GM23338 (cell line): ENCODE results near the gene PHGDH. TPM values are rescaled to one million over a fixed set of nuclear protein-coding genes. Genes with fewer than 3 reads are reported as not detected.

Experiments used
- ATAC-seq: fragments of 200-7000 bp; cut with Tn5 transposase; 3 replicates; pipeline ENCODE4 v1.9.1; 2020
- DNase-seq: peaks from one replicate; pipeline ENCODE4 v3.0.0-alpha.2; 2015; ENCODE audit warnings: low spot score
- H2AFZ ChIP-seq: fragments of 200-600 bp; sonication (generic); 2 replicates; pipeline ENCODE4 v1.8.0; 2016; ENCODE audit warnings: antibody characterized with exemption, mild to moderate bottlenecking, moderate library complexity
- H3F3A ChIP-seq: fragments of 200-600 bp; sonication (generic); replicated peaks from 2 replicates; pipeline ENCODE4 v1.8.0; 2017; ENCODE audit warnings: antibody characterized with exemption, mixed run types, low read depth
- H3K27ac ChIP-seq: fragments of 200-600 bp; sonication (generic); 2 replicates; pipeline ENCODE4 v1.6.1; 2016; ENCODE audit warnings: low read depth
- H3K27me3 ChIP-seq: fragments of 200-600 bp; sonication (generic); 2 replicates; pipeline ENCODE4 v1.8.0; 2016; ENCODE audit warnings: mild to moderate bottlenecking, mixed run types, moderate library complexity; ENCODE audit not compliant: insufficient read depth
- H3K36me3 ChIP-seq: fragments of 200-600 bp; sonication (generic); 2 replicates; pipeline ENCODE4 v1.8.0; 2016; ENCODE audit warnings: mild to moderate bottlenecking; ENCODE audit not compliant: insufficient read depth
- H3K4me1 ChIP-seq: fragments of 200-600 bp; sonication (generic); 2 replicates; pipeline ENCODE4 v1.8.0; 2016; ENCODE audit warnings: mild to moderate bottlenecking, moderate library complexity; ENCODE audit not compliant: insufficient read depth
- H3K4me2 ChIP-seq: fragments of 200-600 bp; sonication (generic); 2 replicates; pipeline ENCODE4 v1.7.1; 2017; ENCODE audit warnings: mixed run types
- H3K4me3 ChIP-seq: fragments of 200-600 bp; sonication (generic); 2 replicates; pipeline ENCODE4 v1.6.1; 2016; ENCODE audit warnings: mixed run types
- H3K79me2 ChIP-seq: fragments of 200-600 bp; sonication (generic); replicated peaks from 2 replicates; pipeline ENCODE4 v1.8.0; 2017; ENCODE audit warnings: mild to moderate bottlenecking; ENCODE audit not compliant: insufficient read depth
- H3K9me2 ChIP-seq: fragments of 200-600 bp; sonication (generic); 2 replicates; pipeline ENCODE4 v1.8.0; 2017; ENCODE audit not compliant: insufficient read depth
- H4K20me1 ChIP-seq: fragments of 200-600 bp; sonication (generic); replicated peaks from 2 replicates; pipeline ENCODE4 v1.8.0; 2017; ENCODE audit warnings: mild to moderate bottlenecking; ENCODE audit not compliant: insufficient read depth
- H3K27ac Mint-ChIP-seq: 2 replicates; pipeline ENCODE4 v1.8.0; 2020; ENCODE audit warnings: inconsistent platforms, mild to moderate bottlenecking, moderate library complexity, mixed read lengths
- H3K27me3 Mint-ChIP-seq: 3 replicates; pipeline ENCODE4 v1.8.0; 2022; ENCODE audit warnings: low read depth, mild to moderate bottlenecking, moderate library complexity, mixed read lengths, inconsistent platforms; ENCODE audit not compliant: insufficient read depth, poor library complexity
- H3K36me3 Mint-ChIP-seq: 3 replicates; pipeline ENCODE4 v1.8.0; 2021; ENCODE audit warnings: low read depth, mild to moderate bottlenecking, inconsistent platforms, moderate library complexity, mixed read lengths
- H3K4me1 Mint-ChIP-seq: 3 replicates; pipeline ENCODE4 v1.8.0; 2020; ENCODE audit warnings: mild to moderate bottlenecking, inconsistent platforms, mixed read lengths
- H3K4me3 Mint-ChIP-seq: 3 replicates; pipeline ENCODE4 v1.8.0; 2021; ENCODE audit warnings: moderate library complexity, mild to moderate bottlenecking, inconsistent platforms, mixed read lengths
- H3K9me3 Mint-ChIP-seq: 3 replicates; pipeline ENCODE4 v1.8.0; 2020; ENCODE audit warnings: moderate library complexity, mild to moderate bottlenecking, inconsistent platforms, mixed read lengths
- CREB1 ChIP-seq: fragments of 250-450 bp; sonication (Bioruptor Pico); IDR thresholded peaks from 2 replicates; pipeline ENCODE4 v1.5.0; 2020; ENCODE audit warnings: low read depth, mild to moderate bottlenecking, moderate library complexity
- ETS1 ChIP-seq: IDR thresholded peaks from 2 replicates; pipeline ENCODE4 v1.6.1; 2016; ENCODE audit warnings: antibody characterized with exemption
- EZH2phosphoT487 ChIP-seq: fragments of 200-600 bp; sonication (generic); IDR thresholded peaks from one replicate; pipeline ENCODE4 v1.8.1; 2018; ENCODE audit warnings: antibody characterized with exemption; ENCODE audit not compliant: unreplicated experiment
- JUNB ChIP-seq: IDR thresholded peaks from one replicate; pipeline ENCODE4 v1.6.1; 2016; ENCODE audit warnings: antibody characterized with exemption; ENCODE audit not compliant: unreplicated experiment
- NANOG ChIP-seq: IDR thresholded peaks from 2 replicates; pipeline ENCODE4 v1.6.1; 2016; ENCODE audit warnings: antibody characterized with exemption, borderline replicate concordance
- POLR2AphosphoS5 ChIP-seq: IDR thresholded peaks from 2 replicates; pipeline ENCODE4 v1.6.1; 2016; ENCODE audit warnings: antibody characterized with exemption, low read depth
- ZNF114 ChIP-seq: fragments of 250-450 bp; sonication (Bioruptor Pico); IDR thresholded peaks from 2 replicates; pipeline ENCODE4 v1.5.0; 2020; ENCODE audit warnings: mild to moderate bottlenecking, moderate library complexity
- ZNF331 ChIP-seq: fragments of 250-450 bp; sonication (Bioruptor Pico); IDR thresholded peaks from 2 replicates; pipeline ENCODE4 v1.5.0; 2020; ENCODE audit warnings: low read depth, mild to moderate bottlenecking, moderate library complexity
- polyA plus RNA-seq: library from polyadenylated mRNA; unstranded; fragments of >200 nt; fragmentation: Nextera tagmentation; extraction: Ambion mirVana; gene quantifications from 2 replicates; pipeline ENCODE4 v1.2.1, GENCODE V29; 2016
- total RNA-seq: library from RNA; depleted of rRNA; stranded (reverse); fragments of >200 nt; shearing (Covaris generic); gene quantifications from 2 replicates; pipeline ENCODE4 v1.2.3, GENCODE V29; 2014
- TF ChIP-seq, protein P1 (sequence below): fragments of 250-450 bp; sonication (Bioruptor Pico); IDR thresholded peaks from 2 replicates; pipeline ENCODE4 v1.5.0; 2020; ENCODE audit warnings: mild to moderate bottlenecking, moderate library complexity
- TF ChIP-seq, protein P2 (sequence below), 2 experiments: fragments of 200-600 bp in 1 of 2; sonication (generic) in 1 of 2; conservative IDR thresholded peaks; 2 replicates each; pipeline versions ENCODE4 v1.5.1 to v1.6.1; 2016 to 2017; ENCODE audit warnings: antibody characterized with exemption in 2 of 2, low read depth in 2 of 2, mild to moderate bottlenecking in 2 of 2, moderate library complexity in 1 of 2

Gene PHGDH
- total and polyA plus RNA-seq, 2 experiments from 2014 or later = 612 to 885 TPM

DNA sequence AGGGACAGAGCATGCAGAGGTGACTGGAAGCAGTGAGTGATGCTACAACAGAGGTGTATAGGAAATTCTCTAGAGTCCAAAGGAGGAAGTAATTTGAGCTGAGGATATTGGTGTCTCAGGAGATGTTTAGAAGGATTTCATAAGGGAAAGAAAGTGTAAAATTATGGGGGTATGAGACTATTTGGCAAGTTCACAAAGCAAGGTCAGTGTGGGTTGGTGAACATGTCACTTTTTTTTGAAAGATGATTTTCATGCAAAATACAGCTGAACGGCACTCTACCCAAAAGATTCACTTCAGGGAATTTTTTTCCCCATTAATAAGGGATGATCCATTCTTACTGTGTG is 32.8 kb downstream of the PHGDH start:
- H2AFZ ChIP-seq = no peak overlapping the region
- TF ChIP-seq ZNF114 (CRISPR knock-in tag) (no peak), POLR2AphosphoS5 (peak; percentile 39; the same call in 1 of the 2 replicates)
- H3K4me3 Mint-ChIP-seq = no peak overlapping the region; the same call in 2 of the 3 replicates

GRCh38 chr1:119745034-119745433 is 33.3 kb downstream of the PHGDH start:
- Mint-ChIP-seq H3K27ac (no peak overlapping the region), H3K27me3 (peaks cover 16% of the 10 kb centered on the region), H3K9me3 (no peaks in the 10 kb centered on the region), H3K4me1 (peaks cover 44% of the 10 kb centered on the region), H3K4me3 (no peak overlapping the region), H3K36me3 (peaks cover 50% of the 10 kb centered on the region)
- peaks cover 10% of the 10 kb centered on the region for H3K36me3 ChIP-seq
- H3K79me2 ChIP-seq = no peaks in the 10 kb centered on the region
- peaks cover 35% of the 10 kb centered on the region for H3F3A ChIP-seq
- no peak overlapping the region for H3K4me2 ChIP-seq
- H4K20me1 ChIP-seq = peaks cover 3% of the 10 kb centered on the region
- no peak overlapping the region for H3K4me3 ChIP-seq
- no peak for DNase-seq
- H3K27ac ChIP-seq = 0 out of 2 replicates have a peak overlapping the region, but pooled peaks have one; percentile 4
- H3K9me2 ChIP-seq = no peaks in the 10 kb centered on the region
- no peak overlapping the region for H2AFZ ChIP-seq
- no peaks in the 10 kb centered on the region for H3K27me3 ChIP-seq
- peaks cover 23% of the 10 kb centered on the region for H3K4me1 ChIP-seq
- ATAC-seq = no peak
- TF ChIP-seq, protein P1, sequence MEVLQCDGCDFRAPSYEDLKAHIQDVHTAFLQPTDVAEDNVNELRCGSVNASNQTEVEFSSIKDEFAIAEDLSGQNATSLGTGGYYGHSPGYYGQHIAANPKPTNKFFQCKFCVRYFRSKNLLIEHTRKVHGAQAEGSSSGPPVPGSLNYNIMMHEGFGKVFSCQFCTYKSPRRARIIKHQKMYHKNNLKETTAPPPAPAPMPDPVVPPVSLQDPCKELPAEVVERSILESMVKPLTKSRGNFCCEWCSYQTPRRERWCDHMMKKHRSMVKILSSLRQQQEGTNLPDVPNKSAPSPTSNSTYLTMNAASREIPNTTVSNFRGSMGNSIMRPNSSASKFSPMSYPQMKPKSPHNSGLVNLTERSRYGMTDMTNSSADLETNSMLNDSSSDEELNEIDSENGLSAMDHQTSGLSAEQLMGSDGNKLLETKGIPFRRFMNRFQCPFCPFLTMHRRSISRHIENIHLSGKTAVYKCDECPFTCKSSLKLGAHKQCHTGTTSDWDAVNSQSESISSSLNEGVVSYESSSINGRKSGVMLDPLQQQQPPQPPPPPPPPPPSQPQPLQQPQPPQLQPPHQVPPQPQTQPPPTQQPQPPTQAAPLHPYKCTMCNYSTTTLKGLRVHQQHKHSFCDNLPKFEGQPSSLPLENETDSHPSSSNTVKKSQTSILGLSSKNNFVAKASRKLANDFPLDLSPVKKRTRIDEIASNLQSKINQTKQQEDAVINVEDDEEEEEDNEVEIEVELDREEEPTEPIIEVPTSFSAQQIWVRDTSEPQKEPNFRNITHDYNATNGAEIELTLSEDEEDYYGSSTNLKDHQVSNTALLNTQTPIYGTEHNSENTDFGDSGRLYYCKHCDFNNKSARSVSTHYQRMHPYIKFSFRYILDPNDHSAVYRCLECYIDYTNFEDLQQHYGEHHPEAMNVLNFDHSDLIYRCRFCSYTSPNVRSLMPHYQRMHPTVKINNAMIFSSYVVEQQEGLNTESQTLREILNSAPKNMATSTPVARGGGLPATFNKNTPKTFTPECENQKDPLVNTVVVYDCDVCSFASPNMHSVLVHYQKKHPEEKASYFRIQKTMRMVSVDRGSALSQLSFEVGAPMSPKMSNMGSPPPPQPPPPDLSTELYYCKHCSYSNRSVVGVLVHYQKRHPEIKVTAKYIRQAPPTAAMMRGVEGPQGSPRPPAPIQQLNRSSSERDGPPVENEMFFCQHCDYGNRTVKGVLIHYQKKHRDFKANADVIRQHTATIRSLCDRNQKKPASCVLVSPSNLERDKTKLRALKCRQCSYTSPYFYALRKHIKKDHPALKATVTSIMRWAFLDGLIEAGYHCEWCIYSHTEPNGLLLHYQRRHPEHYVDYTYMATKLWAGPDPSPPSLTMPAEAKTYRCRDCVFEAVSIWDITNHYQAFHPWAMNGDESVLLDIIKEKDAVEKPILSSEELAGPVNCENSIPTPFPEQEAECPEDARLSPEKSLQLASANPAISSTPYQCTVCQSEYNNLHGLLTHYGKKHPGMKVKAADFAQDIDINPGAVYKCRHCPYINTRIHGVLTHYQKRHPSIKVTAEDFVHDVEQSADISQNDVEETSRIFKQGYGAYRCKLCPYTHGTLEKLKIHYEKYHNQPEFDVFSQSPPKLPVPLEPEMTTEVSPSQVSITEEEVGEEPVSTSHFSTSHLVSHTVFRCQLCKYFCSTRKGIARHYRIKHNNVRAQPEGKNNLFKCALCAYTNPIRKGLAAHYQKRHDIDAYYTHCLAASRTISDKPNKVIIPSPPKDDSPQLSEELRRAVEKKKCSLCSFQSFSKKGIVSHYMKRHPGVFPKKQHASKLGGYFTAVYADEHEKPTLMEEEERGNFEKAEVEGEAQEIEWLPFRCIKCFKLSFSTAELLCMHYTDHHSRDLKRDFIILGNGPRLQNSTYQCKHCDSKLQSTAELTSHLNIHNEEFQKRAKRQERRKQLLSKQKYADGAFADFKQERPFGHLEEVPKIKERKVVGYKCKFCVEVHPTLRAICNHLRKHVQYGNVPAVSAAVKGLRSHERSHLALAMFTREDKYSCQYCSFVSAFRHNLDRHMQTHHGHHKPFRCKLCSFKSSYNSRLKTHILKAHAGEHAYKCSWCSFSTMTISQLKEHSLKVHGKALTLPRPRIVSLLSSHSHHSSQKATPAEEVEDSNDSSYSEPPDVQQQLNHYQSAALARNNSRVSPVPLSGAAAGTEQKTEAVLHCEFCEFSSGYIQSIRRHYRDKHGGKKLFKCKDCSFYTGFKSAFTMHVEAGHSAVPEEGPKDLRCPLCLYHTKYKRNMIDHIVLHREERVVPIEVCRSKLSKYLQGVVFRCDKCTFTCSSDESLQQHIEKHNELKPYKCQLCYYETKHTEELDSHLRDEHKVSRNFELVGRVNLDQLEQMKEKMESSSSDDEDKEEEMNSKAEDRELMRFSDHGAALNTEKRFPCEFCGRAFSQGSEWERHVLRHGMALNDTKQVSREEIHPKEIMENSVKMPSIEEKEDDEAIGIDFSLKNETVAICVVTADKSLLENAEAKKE (CRISPR knock-in tag) = no peak
- TF ChIP-seq ZNF331 (CRISPR knock-in tag) = no peak
- no peak for TF ChIP-seq NANOG
- TF ChIP-seq, protein P2, sequence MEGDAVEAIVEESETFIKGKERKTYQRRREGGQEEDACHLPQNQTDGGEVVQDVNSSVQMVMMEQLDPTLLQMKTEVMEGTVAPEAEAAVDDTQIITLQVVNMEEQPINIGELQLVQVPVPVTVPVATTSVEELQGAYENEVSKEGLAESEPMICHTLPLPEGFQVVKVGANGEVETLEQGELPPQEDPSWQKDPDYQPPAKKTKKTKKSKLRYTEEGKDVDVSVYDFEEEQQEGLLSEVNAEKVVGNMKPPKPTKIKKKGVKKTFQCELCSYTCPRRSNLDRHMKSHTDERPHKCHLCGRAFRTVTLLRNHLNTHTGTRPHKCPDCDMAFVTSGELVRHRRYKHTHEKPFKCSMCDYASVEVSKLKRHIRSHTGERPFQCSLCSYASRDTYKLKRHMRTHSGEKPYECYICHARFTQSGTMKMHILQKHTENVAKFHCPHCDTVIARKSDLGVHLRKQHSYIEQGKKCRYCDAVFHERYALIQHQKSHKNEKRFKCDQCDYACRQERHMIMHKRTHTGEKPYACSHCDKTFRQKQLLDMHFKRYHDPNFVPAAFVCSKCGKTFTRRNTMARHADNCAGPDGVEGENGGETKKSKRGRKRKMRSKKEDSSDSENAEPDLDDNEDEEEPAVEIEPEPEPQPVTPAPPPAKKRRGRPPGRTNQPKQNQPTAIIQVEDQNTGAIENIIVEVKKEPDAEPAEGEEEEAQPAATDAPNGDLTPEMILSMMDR (conservative IDR thresholded peaks at IDR 0.05; ENCODE audit: low read depth in 2 of 2) = no peak
- TF ChIP-seq EZH2phosphoT487 = no peak
- no peak for TF ChIP-seq JUNB
- TF ChIP-seq ETS1 = no peak
- no peak for TF ChIP-seq CREB1 (CRISPR knock-in tag)

More for the DNA sequence above, 32.8 kb downstream of the PHGDH start:
- Histone ChIP-seq H3K27me3 (no peaks in the 10 kb centered on the region), H3K36me3 (peaks cover 12% of the 10 kb centered on the region), H4K20me1 (peaks cover 5% of the 10 kb centered on the region), H3K4me3 (no peak overlapping the region), H3K4me2 (no peak overlapping the region), H3K79me2 (no peaks in the 10 kb centered on the region), H3K27ac (0 out of 2 replicates have a peak overlapping the region, but pooled peaks have one; percentile 4), H3K9me2 (no peaks in the 10 kb centered on the region), H3K4me1 (peaks cover 23% of the 10 kb centered on the region), H3F3A (peaks cover 38% of the 10 kb centered on the region)
- peak overlapping the region; percentile 4; the same call in 1 of the 2 replicates for H3K27ac Mint-ChIP-seq
- ATAC-seq (no peak), DNase-seq (no peak)
- H3K9me3 Mint-ChIP-seq = no peaks in the 10 kb centered on the region
- H3K36me3 Mint-ChIP-seq = peaks cover 55% of the 10 kb centered on the region
- H3K4me1 Mint-ChIP-seq = peaks cover 42% of the 10 kb centered on the region
- peaks cover 16% of the 10 kb centered on the region for H3K27me3 Mint-ChIP-seq
